WI38 (cell line): ENCODE data around the gene CD22.
"Not testable (repeated sequence)": the region's sequence is repeated elsewhere in the genome, so short reads cannot be mapped to it uniquely, and the experiment has no call there.

Experiments used
- H3K4me3 ChIP-seq: 2 replicates; pipeline ENCODE4 v1.5.1; 2011; ENCODE audit warnings: low read depth, mild to moderate bottlenecking, control low read depth, low read length
- CTCF ChIP-seq: IDR thresholded peaks from 2 replicates; pipeline ENCODE4 v1.5.1; 2012; ENCODE audit warnings: low read depth, mild to moderate bottlenecking, control low read depth, low read length

Gene CD22

GRCh38 chr19:35328851-35329285 is at the start of gene CD22:
CD22 (plus strand) TSS chr19:35329187; CDS start chr19:35332041, 2,854 bp downstream.
- H3K4me3 ChIP-seq, result no peak within 1 kb of the TSS
- no peak for TF ChIP-seq CTCF

GRCh38 chr19:35279374-35279773 is 49.6 kb upstream of the CD22 start:
- H3K4me3 ChIP-seq, result no peak overlapping the region
- TF ChIP-seq CTCF, result no peak

GRCh38 chr19:35279985-35280821 is 48.8 kb upstream of the CD22 start:
- no peak for TF ChIP-seq CTCF
- H3K4me3 ChIP-seq, result no peak overlapping the region

GRCh38 chr19:35281303-35281702 is 47.7 kb upstream of the CD22 start:
- no peak for TF ChIP-seq CTCF

GRCh38 chr19:35284153-35285094 is 44.6 kb upstream of the CD22 start:
- TF ChIP-seq CTCF, result no peak
- no peak overlapping the region for H3K4me3 ChIP-seq

More at GRCh38 chr19:35281303-35281702, 47.7 kb upstream of the CD22 start:
- H3K4me3 ChIP-seq, result no peak overlapping the region

GRCh38 chr19:35285095-35285449 is 43.9 kb upstream of the CD22 start:
- no peak overlapping the region for H3K4me3 ChIP-seq
- no peak for TF ChIP-seq CTCF

- not testable (repeated sequence) for H3K4me3 ChIP-seq
Observed at GRCh38 chr19:35285465-35285864, 43.5 kb upstream of the CD22 start.

- H3K4me3 ChIP-seq, result not testable (repeated sequence)
Observed at GRCh38 chr19:35286101-35286500, 42.9 kb upstream of the CD22 start.
